T-helper 1 cell treated with Interleukin-12 subunit alpha and Interleukin-12 subunit beta and Interleukin-4 antibody, amounts not matched to agents 30 μg/mL and 1 μg/mL, for 36 hours (primary cell): ENCODE measurements around the gene DNAI2.

Source experiments
- H3K27ac Mint-ChIP-seq: one replicate; pipeline ENCODE4 v1.8.0; 2021; ENCODE audit warnings: mild to moderate bottlenecking, mixed read lengths
- H3K27me3 Mint-ChIP-seq: one replicate; pipeline ENCODE4 v1.8.0; 2021; ENCODE audit warnings: low read depth, mixed read lengths
- H3K36me3 Mint-ChIP-seq: one replicate; pipeline ENCODE4 v1.8.0; 2021; ENCODE audit warnings: low read depth, mixed read lengths
- H3K4me1 Mint-ChIP-seq: one replicate; pipeline ENCODE4 v1.8.0; 2021; ENCODE audit warnings: low read depth, mixed read lengths
- H3K4me3 Mint-ChIP-seq: one replicate; pipeline ENCODE4 v1.8.0; 2021; ENCODE audit warnings: mild to moderate bottlenecking, moderate library complexity, mixed read lengths
- H3K9me3 Mint-ChIP-seq: one replicate; pipeline ENCODE4 v1.8.0; 2021; ENCODE audit warnings: mixed read lengths

DNAI2 gene

GRCh38 chr17:74356646-74357465 is 82.8 kb downstream of the DNAI2 start:
- no peak overlapping the region for H3K27ac Mint-ChIP-seq
- no peak overlapping the region for H3K4me3 Mint-ChIP-seq
- peaks cover 62% of the 10 kb centered on the region for H3K27me3 Mint-ChIP-seq
- no peaks in the 10 kb centered on the region for H3K4me1 Mint-ChIP-seq
- H3K9me3 Mint-ChIP-seq = no peaks in the 10 kb centered on the region
- no peaks in the 10 kb centered on the region for H3K36me3 Mint-ChIP-seq

GRCh38 chr17:74357466-74357809 is 83.4 kb downstream of the DNAI2 start:
- no peaks in the 10 kb centered on the region for H3K9me3 Mint-ChIP-seq
- H3K4me3 Mint-ChIP-seq = no peak overlapping the region
- peaks cover 60% of the 10 kb centered on the region for H3K27me3 Mint-ChIP-seq
- no peak overlapping the region for H3K27ac Mint-ChIP-seq
- H3K4me1 Mint-ChIP-seq = no peaks in the 10 kb centered on the region
- no peaks in the 10 kb centered on the region for H3K36me3 Mint-ChIP-seq

- Mint-ChIP-seq H3K27ac (no peak overlapping the region), H3K4me1 (no peaks in the 10 kb centered on the region), H3K9me3 (no peaks in the 10 kb centered on the region), H3K4me3 (no peak overlapping the region), H3K36me3 (no peaks in the 10 kb centered on the region), H3K27me3 (peaks cover 51% of the 10 kb centered on the region)
These were observed 84.7 kb downstream of the DNAI2 start for GRCh38 chr17:74358697-74359096.

- Mint-ChIP-seq H3K27ac (no peak overlapping the region), H3K4me3 (no peak overlapping the region), H3K27me3 (peaks cover 40% of the 10 kb centered on the region), H3K4me1 (no peaks in the 10 kb centered on the region), H3K9me3 (no peaks in the 10 kb centered on the region), H3K36me3 (no peaks in the 10 kb centered on the region)
These were observed 85.9 kb downstream of the DNAI2 start for GRCh38 chr17:74359916-74360315.

DNA sequence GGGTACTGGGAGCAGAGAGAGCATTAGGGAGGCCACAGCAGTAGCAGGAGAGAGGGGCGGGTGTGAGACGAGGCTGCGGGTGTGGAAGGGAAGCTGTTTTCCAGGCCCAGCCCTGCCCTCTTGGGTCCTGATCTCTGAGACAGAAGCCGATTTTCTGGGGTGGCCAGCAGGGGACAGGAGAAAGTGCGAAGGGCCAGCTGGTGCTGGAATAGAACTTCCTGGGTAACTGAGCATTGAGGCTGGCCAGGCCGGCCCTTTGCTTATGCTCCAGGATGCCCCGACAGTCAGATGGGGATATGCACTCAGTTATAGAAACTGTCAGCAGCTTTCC is 86.8 kb downstream of the DNAI2 start:
- Mint-ChIP-seq H3K9me3 (no peaks in the 10 kb centered on the region), H3K36me3 (no peaks in the 10 kb centered on the region), H3K4me3 (no peak overlapping the region), H3K27me3 (peaks cover 32% of the 10 kb centered on the region), H3K4me1 (no peaks in the 10 kb centered on the region), H3K27ac (no peak overlapping the region)

GRCh38 chr17:74361230-74362068 is 87.4 kb downstream of the DNAI2 start, which contains the start of gene BTBD17:
TSS of gene BTBD17 (minus strand) at chr17:74361868. CDS start at chr17:74361819, 49 bp downstream.
- H3K27ac Mint-ChIP-seq = no peak within 1 kb of the TSS
- H3K4me1 Mint-ChIP-seq = no peaks in the 10 kb centered on the region
- no peaks in the 10 kb centered on the region for H3K9me3 Mint-ChIP-seq
- no peaks in the 10 kb centered on the region for H3K36me3 Mint-ChIP-seq
- peaks cover 26% of the 10 kb centered on the region for H3K27me3 Mint-ChIP-seq
- H3K4me3 Mint-ChIP-seq = no peak within 1 kb of the TSS

GRCh38 chr17:74362069-74362405 is 88.0 kb downstream of the DNAI2 start:
- no peaks in the 10 kb centered on the region for H3K36me3 Mint-ChIP-seq
- no peaks in the 10 kb centered on the region for H3K9me3 Mint-ChIP-seq
- H3K4me1 Mint-ChIP-seq = no peaks in the 10 kb centered on the region
- H3K27ac Mint-ChIP-seq = no peak overlapping the region
- H3K27me3 Mint-ChIP-seq = peaks cover 25% of the 10 kb centered on the region
- no peak overlapping the region for H3K4me3 Mint-ChIP-seq

GRCh38 chr17:74362810-74363498 is 88.9 kb downstream of the DNAI2 start:
- Mint-ChIP-seq H3K4me3 (no peak overlapping the region), H3K4me1 (peaks cover under 1% of the 10 kb centered on the region), H3K27ac (no peak overlapping the region), H3K36me3 (no peaks in the 10 kb centered on the region), H3K27me3 (peaks cover 20% of the 10 kb centered on the region), H3K9me3 (no peaks in the 10 kb centered on the region)
